ENCODE measurements around the gene PARVB. TPM values are rescaled to one million over a fixed set of nuclear protein-coding genes. Genes with fewer than 3 reads are reported as not detected.

The PARVB gene
- total and polyA plus RNA-seq, 10 of the 15 experiments (the other 5 are each of a cell fraction or from before 2014, with no cell fraction given): 5.2 to 264 (median 76.0) TPM

- no peaks in the 10 kb centered on the region for H3K79me2 ChIP-seq (ENCODE audit: control insufficient read depth, insufficient read depth, low read length)
- H3K27ac ChIP-seq (ENCODE audit: control insufficient read depth, insufficient read depth): no peak overlapping the region
- H4K20me1 ChIP-seq (ENCODE audit: control insufficient read depth, insufficient read depth): no peaks in the 10 kb centered on the region
- no peak for FAIRE-seq
- ChIA-PET RAD21 (ENCODE audit: unreplicated experiment) (interaction anchor here (1.3 kb wide), 1 partner anchor 11 kb away, joined by 3 read pairs; no protein-coding TSS in a partner anchor), CTCF (interaction anchor here (2.0 kb wide), 1 partner anchor 82 kb away, joined by 4 read pairs; no protein-coding TSS in a partner anchor), SMC1A (ENCODE audit: uncharacterized antibody, unreplicated experiment) (interaction anchor here (1.2 kb wide), 1 partner anchor 9 kb away, joined by 4 read pairs; no protein-coding TSS in a partner anchor), POLR2A (no interaction called here)
- H3K9ac ChIP-seq (ENCODE audit: control insufficient read depth, insufficient read depth, low read length): no peak overlapping the region
- no peaks in the 10 kb centered on the region for H3K4me1 ChIP-seq (ENCODE audit: control insufficient read depth, insufficient read depth, low read length)
- H3K4me3 ChIP-seq: no peak overlapping the region
- WGBS (ENCODE audit: insufficient coverage, insufficient replicate concordance, low lambda C conversion rate, missing lambda C conversion rate): over 99% methylated on average over 7 of the region's 7 CpGs
- TF ChIP-seq, protein P1, sequence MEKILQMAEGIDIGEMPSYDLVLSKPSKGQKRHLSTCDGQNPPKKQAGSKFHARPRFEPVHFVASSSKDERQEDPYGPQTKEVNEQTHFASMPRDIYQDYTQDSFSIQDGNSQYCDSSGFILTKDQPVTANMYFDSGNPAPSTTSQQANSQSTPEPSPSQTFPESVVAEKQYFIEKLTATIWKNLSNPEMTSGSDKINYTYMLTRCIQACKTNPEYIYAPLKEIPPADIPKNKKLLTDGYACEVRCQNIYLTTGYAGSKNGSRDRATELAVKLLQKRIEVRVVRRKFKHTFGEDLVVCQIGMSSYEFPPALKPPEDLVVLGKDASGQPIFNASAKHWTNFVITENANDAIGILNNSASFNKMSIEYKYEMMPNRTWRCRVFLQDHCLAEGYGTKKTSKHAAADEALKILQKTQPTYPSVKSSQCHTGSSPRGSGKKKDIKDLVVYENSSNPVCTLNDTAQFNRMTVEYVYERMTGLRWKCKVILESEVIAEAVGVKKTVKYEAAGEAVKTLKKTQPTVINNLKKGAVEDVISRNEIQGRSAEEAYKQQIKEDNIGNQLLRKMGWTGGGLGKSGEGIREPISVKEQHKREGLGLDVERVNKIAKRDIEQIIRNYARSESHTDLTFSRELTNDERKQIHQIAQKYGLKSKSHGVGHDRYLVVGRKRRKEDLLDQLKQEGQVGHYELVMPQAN (conservative IDR thresholded peaks at IDR 0.05): no peak
- TF ChIP-seq LARP7 (IDR thresholded peaks at IDR 0.05) (no peak), EGR1 (IDR thresholded peaks at IDR 0.05; ENCODE audit: borderline replicate concordance in 1 of 2, low read depth in 2 of 2, low read length in 2 of 2) (no peak), ZNF622 (IDR thresholded peaks at IDR 0.05) (no peak), PML (IDR thresholded peaks at IDR 0.05; ENCODE audit: low read length) (no peak), TCF3 (IDR thresholded peaks at IDR 0.05; ENCODE audit: borderline replicate concordance, insufficient read depth, low read depth, low read length) (no peak), YBX1 (IDR thresholded peaks at IDR 0.05) (no peak), CBX5 (IDR thresholded peaks at IDR 0.05; ENCODE audit: low read depth) (no peak), IKZF2 (IDR thresholded peaks at IDR 0.05) (no peak), NBN (IDR thresholded peaks at IDR 0.05) (no peak), SPI1 (IDR thresholded peaks at IDR 0.05; ENCODE audit: borderline replicate concordance, insufficient read depth, low read depth, low read length) (no peak), WRNIP1 (IDR thresholded peaks at IDR 0.05; ENCODE audit: borderline replicate concordance, low read depth, low read length) (no peak), TCF12 (IDR thresholded peaks at IDR 0.05; ENCODE audit: low read depth, low read length) (no peak), KDM1A (IDR thresholded peaks at IDR 0.05; ENCODE audit: borderline replicate concordance) (no peak), YY1 (IDR thresholded peaks at IDR 0.05; ENCODE audit: low read depth, low read length) (no peak), BCLAF1 (IDR thresholded peaks at IDR 0.05) (no peak), MTA2 (IDR thresholded peaks at IDR 0.05; ENCODE audit: low read depth) (no peak)
- TF ChIP-seq, protein P2, sequence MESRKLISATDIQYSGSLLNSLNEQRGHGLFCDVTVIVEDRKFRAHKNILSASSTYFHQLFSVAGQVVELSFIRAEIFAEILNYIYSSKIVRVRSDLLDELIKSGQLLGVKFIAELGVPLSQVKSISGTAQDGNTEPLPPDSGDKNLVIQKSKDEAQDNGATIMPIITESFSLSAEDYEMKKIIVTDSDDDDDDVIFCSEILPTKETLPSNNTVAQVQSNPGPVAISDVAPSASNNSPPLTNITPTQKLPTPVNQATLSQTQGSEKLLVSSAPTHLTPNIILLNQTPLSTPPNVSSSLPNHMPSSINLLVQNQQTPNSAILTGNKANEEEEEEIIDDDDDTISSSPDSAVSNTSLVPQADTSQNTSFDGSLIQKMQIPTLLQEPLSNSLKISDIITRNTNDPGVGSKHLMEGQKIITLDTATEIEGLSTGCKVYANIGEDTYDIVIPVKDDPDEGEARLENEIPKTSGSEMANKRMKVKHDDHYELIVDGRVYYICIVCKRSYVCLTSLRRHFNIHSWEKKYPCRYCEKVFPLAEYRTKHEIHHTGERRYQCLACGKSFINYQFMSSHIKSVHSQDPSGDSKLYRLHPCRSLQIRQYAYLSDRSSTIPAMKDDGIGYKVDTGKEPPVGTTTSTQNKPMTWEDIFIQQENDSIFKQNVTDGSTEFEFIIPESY (IDR thresholded peaks at IDR 0.05): no peak
- TF ChIP-seq, protein P3, sequence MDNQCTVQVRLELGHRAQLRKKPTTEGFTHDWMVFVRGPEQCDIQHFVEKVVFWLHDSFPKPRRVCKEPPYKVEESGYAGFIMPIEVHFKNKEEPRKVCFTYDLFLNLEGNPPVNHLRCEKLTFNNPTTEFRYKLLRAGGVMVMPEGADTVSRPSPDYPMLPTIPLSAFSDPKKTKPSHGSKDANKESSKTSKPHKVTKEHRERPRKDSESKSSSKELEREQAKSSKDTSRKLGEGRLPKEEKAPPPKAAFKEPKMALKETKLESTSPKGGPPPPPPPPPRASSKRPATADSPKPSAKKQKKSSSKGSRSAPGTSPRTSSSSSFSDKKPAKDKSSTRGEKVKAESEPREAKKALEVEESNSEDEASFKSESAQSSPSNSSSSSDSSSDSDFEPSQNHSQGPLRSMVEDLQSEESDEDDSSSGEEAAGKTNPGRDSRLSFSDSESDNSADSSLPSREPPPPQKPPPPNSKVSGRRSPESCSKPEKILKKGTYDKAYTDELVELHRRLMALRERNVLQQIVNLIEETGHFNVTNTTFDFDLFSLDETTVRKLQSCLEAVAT (IDR thresholded peaks at IDR 0.05): no peak
- intact Hi-C loops (cut with micrococcal nuclease; ENCODE audit: unreplicated experiment): no loop called here
- H3K27me3 ChIP-seq (replicated peaks in 1 of 2; ENCODE audit: control insufficient read depth in 2 of 2, insufficient read depth in 2 of 2, low read length in 1 of 2): no peaks in the 10 kb centered on the region
- no TSS peak for BruUV-seq (replicated peaks)
- no peak overlapping the region for H3K4me2 ChIP-seq (ENCODE audit: control insufficient read depth, insufficient read depth)
- H2AFZ ChIP-seq (ENCODE audit: control insufficient read depth, low read depth, low read length): no peak overlapping the region
- no peak for DNase-seq (ENCODE audit: low read depth, low spot score)
- H3K36me3 ChIP-seq (ENCODE audit: control insufficient read depth in 2 of 2, insufficient read depth in 2 of 2, low read length in 1 of 2): peaks cover 0 to 1% of the 10 kb centered on the region in 2 experiments; a peak in 2 of 4 replicates
- H3K9me3 ChIP-seq (replicated peaks; ENCODE audit: control insufficient read depth, insufficient read depth, low read length): no peaks in the 10 kb centered on the region; the same call in 2 of the 3 replicates
- in situ Hi-C loops (cut with MboI): no loop called here
- no peak for ATAC-seq
Observed at GRCh38 chr22:44004104-44004460, 20.0 kb upstream of the PARVB start.

Data from GM12878 (cell line).